Progenitor cell of endocrine pancreas (in vitro differentiated cells): Measurements from ENCODE around the gene NIPSNAP2. TPM values are rescaled to one million over a fixed set of nuclear protein-coding genes. Genes with fewer than 3 reads are reported as not detected.
"Not testable (repeated sequence)": the region's sequence is repeated elsewhere in the genome, so short reads cannot be mapped to it uniquely, and the experiment has no call there.

Experiments used
- DNase-seq: peaks from one replicate; pipeline ENCODE4 v3.0.0; 2021; ENCODE audit warnings: low spot score; ENCODE audit not compliant: unreplicated experiment
- H3K27ac Mint-ChIP-seq: 2 replicates; pipeline ENCODE4 v1.8.0; 2021; ENCODE audit warnings: mild to moderate bottlenecking, moderate library complexity, mixed read lengths
- H3K27me3 Mint-ChIP-seq: 2 replicates; pipeline ENCODE4 v1.8.0; 2021; ENCODE audit warnings: mixed read lengths
- H3K36me3 Mint-ChIP-seq: 2 replicates; pipeline ENCODE4 v1.8.0; 2022; ENCODE audit warnings: mixed read lengths; ENCODE audit not compliant: insufficient read depth
- H3K4me1 Mint-ChIP-seq: 2 replicates; pipeline ENCODE4 v1.8.0; 2021; ENCODE audit warnings: low read depth, mixed read lengths
- H3K4me3 Mint-ChIP-seq: 2 replicates; pipeline ENCODE4 v1.8.0; 2021; ENCODE audit warnings: low read depth, mild to moderate bottlenecking, moderate library complexity, mixed read lengths
- H3K9me3 Mint-ChIP-seq: 2 replicates; pipeline ENCODE4 v1.8.0; 2021; ENCODE audit warnings: low read depth, mixed read lengths
- CTCF ChIP-seq: fragments of 200-600 bp; sonication (generic); IDR thresholded peaks from one replicate; pipeline ENCODE4 v1.5.0; 2021; ENCODE audit warnings: antibody characterized with exemption, mild to moderate bottlenecking; ENCODE audit not compliant: unreplicated experiment
- total RNA-seq: library from RNA; stranded (reverse); gene quantifications from 2 replicates; pipeline ENCODE4 v1.2.1, GENCODE V29; 2021

The NIPSNAP2 gene
- total RNA-seq, 1 donor from 2014 or later, result 50.3 TPM

- no peaks in the 10 kb centered on the region for H3K4me1 Mint-ChIP-seq
- H3K9me3 Mint-ChIP-seq, result peaks cover 33% of the 10 kb centered on the region
Measured at GRCh38 chr7:55939514-55940123, 24.8 kb upstream of the NIPSNAP2 start.

GRCh38 chr7:55946545-55946944 lies 17.8 kb upstream of the NIPSNAP2 start:
- Mint-ChIP-seq H3K9me3 (peaks cover 17% of the 10 kb centered on the region), H3K36me3 (peaks cover 27% of the 10 kb centered on the region), H3K27me3 (no peaks in the 10 kb centered on the region), H3K4me3 (no peak overlapping the region), H3K4me1 (no peaks in the 10 kb centered on the region), H3K27ac (no peak overlapping the region)
- no peak for DNase-seq
- TF ChIP-seq CTCF, result no peak

More at GRCh38 chr7:55939514-55940123, 24.8 kb upstream of the NIPSNAP2 start:
- no peak for TF ChIP-seq CTCF
- Mint-ChIP-seq H3K27me3 (no peaks in the 10 kb centered on the region), H3K27ac (no peak overlapping the region), H3K36me3 (peaks cover 63% of the 10 kb centered on the region), H3K4me3 (no peak overlapping the region)
- DNase-seq, result no peak

- no peaks in the 10 kb centered on the region for H3K27me3 Mint-ChIP-seq
Measured at GRCh38 chr7:55951637-55952351, 12.6 kb upstream of the NIPSNAP2 start, which contains the start of gene MRPS17. Gene MRPS17, plus strand, starts transcription at chr7:55951877. Its CDS starts 1,319 bp downstream, at chr7:55953196.

GRCh38 chr7:55952352-55952671 lies 12.1 kb upstream of the NIPSNAP2 start:
- H3K27me3 Mint-ChIP-seq, H3K4me1 Mint-ChIP-seq, DNase-seq, H3K36me3 Mint-ChIP-seq, H3K9me3 Mint-ChIP-seq: not testable (repeated sequence)
- Mint-ChIP-seq H3K27ac (peak overlapping the region; percentile 97), H3K4me3 (peak overlapping the region; percentile 92)

More at GRCh38 chr7:55951637-55952351, 12.6 kb upstream of the NIPSNAP2 start, which contains the start of gene MRPS17:
- H3K4me1 Mint-ChIP-seq, result peaks cover 7% of the 10 kb centered on the region
- H3K9me3 Mint-ChIP-seq, result no peaks in the 10 kb centered on the region
- peak within 1 kb of the TSS; percentile 97 for H3K27ac Mint-ChIP-seq
- no peak for TF ChIP-seq CTCF
- peak within 1 kb of the TSS; percentile 92 for H3K4me3 Mint-ChIP-seq
- DNase-seq, result peak; percentile 86
- H3K36me3 Mint-ChIP-seq, result peaks cover 4% of the 10 kb centered on the region

- Mint-ChIP-seq H3K4me3 (peak overlapping the region; percentile 92), H3K4me1 (peaks cover 7% of the 10 kb centered on the region), H3K36me3 (peaks cover 5% of the 10 kb centered on the region), H3K27me3 (no peaks in the 10 kb centered on the region), H3K27ac (no peak overlapping the region), H3K9me3 (no peaks in the 10 kb centered on the region)
- DNase-seq, result no peak
- no peak for TF ChIP-seq CTCF
Measured at GRCh38 chr7:55953707-55954475, 10.5 kb upstream of the NIPSNAP2 start.
